SK-N-SH (cell line): Measurements from ENCODE around the gene ADAMTS17. TPM values are rescaled to one million over a fixed set of nuclear protein-coding genes. Genes with fewer than 3 reads are reported as not detected.

Source experiments
- CTCF ChIA-PET: fragments of 300-600, 350-600 bp; formaldehyde crosslinking; extraction: SDS; loops from one replicate; lab custom pipeline; 2021; lab: Yijun Ruan, JAX
- POLR2A ChIA-PET: fragments of 350-600 bp; sonication (Branson Sonifier 250); formaldehyde crosslinking; extraction: SDS; loops from one replicate; lab custom pipeline; 2020; ENCODE audit warnings: antibody characterized with exemption, inconsistent platforms; lab: Yijun Ruan, JAX
- DNase-seq: peaks from one replicate; pipeline ENCODE4 v3.0.0; 2012
- H2AFZ ChIP-seq: fragments of 200-600 bp; sonication (generic); 2 replicates; pipeline ENCODE4 v1.8.1; 2016; ENCODE audit warnings: antibody characterized with exemption, mild to moderate bottlenecking, low read depth
- H3F3A ChIP-seq: fragments of 200-600 bp; sonication (generic); replicated peaks from 2 replicates; pipeline ENCODE3; 2016; ENCODE audit warnings: antibody characterized with exemption, mild to moderate bottlenecking; ENCODE audit not compliant: insufficient read depth
- H3K27ac ChIP-seq, 2 experiments: fragments of 200-500 bp in 1 of 2; fragments of 200-600 bp in 1 of 2; sonication (Bioruptor generic) in 1 of 2; sonication (generic), shearing (Covaris generic) in 1 of 2; 2 replicates each; pipeline versions ENCODE4 v1.5.1 to v1.6.1; 2014 to 2016; ENCODE audit warnings: low read depth in 2 of 2, inconsistent platforms in 1 of 2, low read length in 1 of 2, mild to moderate bottlenecking in 1 of 2, mixed read lengths in 1 of 2
- H3K27me3 ChIP-seq: fragments of 200-600 bp; sonication (generic), shearing (Covaris generic); 2 replicates; pipeline ENCODE4 v1.6.1; 2016; ENCODE audit warnings: mixed run types; ENCODE audit not compliant: insufficient read depth
- H3K36me3 ChIP-seq, 2 experiments: fragments of 200-500 bp in 1 of 2; fragments of 200-600 bp in 1 of 2; sonication (Bioruptor generic) in 1 of 2; sonication (generic) in 1 of 2; replicated peaks in 1 of 2; 2 replicates each; pipeline versions ENCODE3 to v1.5.1; 2014 to 2016; ENCODE audit warnings: low read length in 1 of 2, mild to moderate bottlenecking in 1 of 2; ENCODE audit not compliant: insufficient read depth in 2 of 2, control insufficient read depth in 1 of 2
- H3K4me1 ChIP-seq, 2 experiments: fragments of 200-500 bp in 1 of 2; fragments of 200-600 bp in 1 of 2; sonication (Bioruptor generic) in 1 of 2; sonication (generic), shearing (Covaris generic) in 1 of 2; 2 replicates each; pipeline versions ENCODE4 v1.5.1 to v1.6.1; 2014 to 2016; ENCODE audit warnings: low read depth in 1 of 2, low read length in 1 of 2, mixed run types in 1 of 2; ENCODE audit not compliant: insufficient read depth in 2 of 2, control insufficient read depth in 1 of 2
- H3K4me2 ChIP-seq: fragments of 200-600 bp; sonication (generic), shearing (Covaris generic); 2 replicates; pipeline ENCODE4 v1.6.1; 2017; ENCODE audit warnings: mixed run types
- H3K4me3 ChIP-seq, 2 experiments: fragments of 200-500 bp in 1 of 2; fragments of 200-600 bp in 1 of 2; sonication (Bioruptor generic) in 1 of 2; sonication (generic), shearing (Covaris generic) in 1 of 2; 2 replicates each; pipeline versions ENCODE4 v1.5.1 to v1.8.1; 2014 to 2016; ENCODE audit warnings: low read depth in 2 of 2, inconsistent platforms in 1 of 2, low read length in 1 of 2, mild to moderate bottlenecking in 1 of 2, mixed read lengths in 1 of 2, moderate library complexity in 1 of 2
- H3K79me2 ChIP-seq: fragments of 200-600 bp; sonication (generic); 2 replicates; pipeline ENCODE4 v1.8.1; 2017; ENCODE audit warnings: mild to moderate bottlenecking; ENCODE audit not compliant: insufficient read depth
- H3K9ac ChIP-seq: fragments of 200-600 bp; sonication (generic); 2 replicates; pipeline ENCODE4 v1.6.1; 2017; ENCODE audit warnings: mixed run types
- H3K9me2 ChIP-seq: fragments of 200-600 bp; sonication (generic); 2 replicates; pipeline ENCODE4 v1.6.1; 2017; ENCODE audit warnings: mixed run types
- H3K9me3 ChIP-seq: fragments of 200-600 bp; sonication (generic); 2 replicates; pipeline ENCODE4 v1.6.1; 2017; ENCODE audit warnings: mixed run types, mild to moderate bottlenecking, moderate library complexity
- H4K20me1 ChIP-seq: fragments of 200-600 bp; sonication (generic); 2 replicates; pipeline ENCODE4 v1.6.1; 2017; ENCODE audit warnings: mild to moderate bottlenecking, mixed run types; ENCODE audit not compliant: insufficient read depth
- CTCF ChIP-seq: fragments of 200-600 bp; sonication (generic); IDR thresholded peaks from 2 replicates; pipeline ENCODE4 v1.6.1; 2017; ENCODE audit warnings: antibody characterized with exemption, mild to moderate bottlenecking, moderate library complexity
- ELF1 ChIP-seq: IDR thresholded peaks from 2 replicates; pipeline ENCODE4 v1.4.0; 2012
- EP300 ChIP-seq, 2 experiments: IDR thresholded peaks; 2 replicates each; pipeline versions ENCODE4 v1.4.0 to v1.6.1; 2012; ENCODE audit warnings: borderline replicate concordance in 1 of 2, low read depth in 1 of 2, low read length in 1 of 2
- EZH2phosphoT487 ChIP-seq: fragments of 200-600 bp; sonication (generic); IDR thresholded peaks from 2 replicates; pipeline ENCODE4 v1.6.1; 2017; ENCODE audit warnings: low read depth, mixed run types, mild to moderate bottlenecking, antibody characterized with exemption, moderate library complexity, borderline replicate concordance
- GABPA ChIP-seq: IDR thresholded peaks from 2 replicates; pipeline ENCODE4 v1.4.0; 2012; ENCODE audit warnings: low read depth, mild to moderate bottlenecking
- JUND ChIP-seq: IDR thresholded peaks from 2 replicates; pipeline ENCODE4 v1.4.0; 2012
- MEF2A ChIP-seq: IDR thresholded peaks from 2 replicates; pipeline ENCODE4 v1.4.0; 2012; ENCODE audit warnings: low read depth, borderline replicate concordance
- MXI1 ChIP-seq: IDR thresholded peaks from 2 replicates; pipeline ENCODE4 v1.6.1; 2012; ENCODE audit warnings: mild to moderate bottlenecking, low read depth, low read length, improper control_type of control experiment
- NFIC ChIP-seq: IDR thresholded peaks from 2 replicates; pipeline ENCODE4 v1.4.0; 2012; ENCODE audit warnings: borderline replicate concordance
- POLR2AphosphoS5 ChIP-seq: IDR thresholded peaks from 2 replicates; pipeline ENCODE4 v1.6.1; 2012; ENCODE audit warnings: low read depth, low read length
- RCOR1 ChIP-seq: fragments of 150-350 bp; IDR thresholded peaks from 2 replicates; pipeline ENCODE4 v1.6.1; 2017; ENCODE audit warnings: antibody characterized with exemption, low read length
- RFX5 ChIP-seq: IDR thresholded peaks from 2 replicates; pipeline ENCODE4 v1.6.1; 2012; ENCODE audit warnings: mild to moderate bottlenecking, improper control_type of control experiment, low read length
- SIN3A ChIP-seq: IDR thresholded peaks from 2 replicates; pipeline ENCODE4 v1.6.1; 2012; ENCODE audit warnings: low read depth, mild to moderate bottlenecking, low read length, moderate library complexity, borderline replicate concordance
- TAF1 ChIP-seq: IDR thresholded peaks from 2 replicates; pipeline ENCODE4 v1.6.1; 2012; ENCODE audit warnings: low read depth, mild to moderate bottlenecking, low read length, moderate library complexity, borderline replicate concordance
- TCF12 ChIP-seq: IDR thresholded peaks from 2 replicates; pipeline ENCODE4 v1.4.0; 2012
- USF1 ChIP-seq: IDR thresholded peaks from 2 replicates; pipeline ENCODE4 v1.4.0; 2012; ENCODE audit warnings: low read depth, borderline replicate concordance
- ZBTB33 ChIP-seq: IDR thresholded peaks from 2 replicates; pipeline ENCODE4 v1.4.0; 2012; ENCODE audit warnings: low read depth, borderline replicate concordance
- WGBS: methylation state at CpG from one replicate; pipeline ENCODE4 v1.1.6; 2017; ENCODE audit warnings: low lambda C conversion rate; 5-methylcytosine and 5-hydroxymethylcytosine counted together
- polyA plus RNA-seq, 3 experiments: library from polyadenylated mRNA; depleted of rRNA; stranded (reverse); fragments of >200 nt; gene quantifications; 2 replicates each; pipeline ENCODE4 v1.2.3, GENCODE V29; 2012

Gene ADAMTS17
- polyA plus RNA-seq, 1 of the 3 experiments (the other 2 are of a cell fraction), result not detected

- no peak for DNase-seq
- Histone ChIP-seq H3K27me3 (no peaks in the 10 kb centered on the region), H3K9me2 (no peaks in the 10 kb centered on the region), H3K79me2 (no peaks in the 10 kb centered on the region), H3K9me3 (no peaks in the 10 kb centered on the region), H3K4me2 (no peak overlapping the region), H4K20me1 (no peaks in the 10 kb centered on the region), H3K4me3 (no peak overlapping the region), H3K36me3 (no peaks in the 10 kb centered on the region), H3K9ac (no peak overlapping the region), H3K27ac (no peak overlapping the region), H2AFZ (no peak overlapping the region), H3F3A (no peaks in the 10 kb centered on the region), H3K4me1 (no peaks in the 10 kb centered on the region)
- POLR2A ChIA-PET, result no interaction called here
- CTCF ChIA-PET, result no interaction called here
- WGBS, result 11% methylated on average over 1 of the region's 1 CpG
- TF ChIP-seq USF1 (no peak), RFX5 (no peak), RCOR1 (no peak), POLR2AphosphoS5 (no peak), SIN3A (no peak), JUND (no peak), EZH2phosphoT487 (no peak), ZBTB33 (no peak), CTCF (no peak), TCF12 (no peak), ELF1 (no peak), MEF2A (no peak)
These were observed 175.5 kb downstream of the ADAMTS17 start for GRCh38 chr15:100166313-100166712.

- Histone ChIP-seq H3K9me3 (no peaks in the 10 kb centered on the region; the same call in 1 of the 2 replicates), H2AFZ (no peak overlapping the region), H3K4me1 (peaks cover 0 to 4% of the 10 kb centered on the region in 2 experiments; a peak in 1 of 4 replicates), H3K36me3 (no peaks in the 10 kb centered on the region), H3K4me3 (no peak overlapping the region), H3K4me2 (no peak overlapping the region), H3F3A (no peaks in the 10 kb centered on the region), H3K27ac (no peak overlapping the region), H3K27me3 (no peaks in the 10 kb centered on the region), H3K79me2 (no peaks in the 10 kb centered on the region), H4K20me1 (no peaks in the 10 kb centered on the region), H3K9ac (no peak overlapping the region), H3K9me2 (no peaks in the 10 kb centered on the region)
- no peak for DNase-seq
- ChIA-PET CTCF (interaction anchor here (0.8 to 2.0 kb wide), 2 partner anchors 37 to 186 kb away, joined by 3 to 8 read pairs; no protein-coding TSS in a partner anchor), POLR2A (no interaction called here)
- 50% methylated on average over 2 of the region's 3 CpGs for WGBS
- no peak for TF ChIP-seq CTCF
- TF ChIP-seq MEF2A, result no peak
- no peak for TF ChIP-seq EZH2phosphoT487
- no peak for TF ChIP-seq GABPA
- TF ChIP-seq USF1, result no peak
- no peak for TF ChIP-seq RCOR1
- no peak for TF ChIP-seq POLR2AphosphoS5
- no peak for TF ChIP-seq EP300 (IDR thresholded peaks at IDR 0.05; ENCODE audit: borderline replicate concordance in 1 of 2, low read depth in 1 of 2, low read length in 1 of 2)
- no peak for TF ChIP-seq MXI1
- TF ChIP-seq RFX5, result no peak
- no peak for TF ChIP-seq TAF1
- no peak for TF ChIP-seq NFIC
These were observed 177.8 kb downstream of the ADAMTS17 start for GRCh38 chr15:100163961-100164360.
